ENCODE results near the gene TSTD2. TPM values are rescaled to one million over a fixed set of nuclear protein-coding genes. Genes with fewer than 3 reads are reported as not detected.

The TSTD2 gene
- total RNA-seq, 1 experiment from 2014 or later = 16.8 TPM

DNA sequence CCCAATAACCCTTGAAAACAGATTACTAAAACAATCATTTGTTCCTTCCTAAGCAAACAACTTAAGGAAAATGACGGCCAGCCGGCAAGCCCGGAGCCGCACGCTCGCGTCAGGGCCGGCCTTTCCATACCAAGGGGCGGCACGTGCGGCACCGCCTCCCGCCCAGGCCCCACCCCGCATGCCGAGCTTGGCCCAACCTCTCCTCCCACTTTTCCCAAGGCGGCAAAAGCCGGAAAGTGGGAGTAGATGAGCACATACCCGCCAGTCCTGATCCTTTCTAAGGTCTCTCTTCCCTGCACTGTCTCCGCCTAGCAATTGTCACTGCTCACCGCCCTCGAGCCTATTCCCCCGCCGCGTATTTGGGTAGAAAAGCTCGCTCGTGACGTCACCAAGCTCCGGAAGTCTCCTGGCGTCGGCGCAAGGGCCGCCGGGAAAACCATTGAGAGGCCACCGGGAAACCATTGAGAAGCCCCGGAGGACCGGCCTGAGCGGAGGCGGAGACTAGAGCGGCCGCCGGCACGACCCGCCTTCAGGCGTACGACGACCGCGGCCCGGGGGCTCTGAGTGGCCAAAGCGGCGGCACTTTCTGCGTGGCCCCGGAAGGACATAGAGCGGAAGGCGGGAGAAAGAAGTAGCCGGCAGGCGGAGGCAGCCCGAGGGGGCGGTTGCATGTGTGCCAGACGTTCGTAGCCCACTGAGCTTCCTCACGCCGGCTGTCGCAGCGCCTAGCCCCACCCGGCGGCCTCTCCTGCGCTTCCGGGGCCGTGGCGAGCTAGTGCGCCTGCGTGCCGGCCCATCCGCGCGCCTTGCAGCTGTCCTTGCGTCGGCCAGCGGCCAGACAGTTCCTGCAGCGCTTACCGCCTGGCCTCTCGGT, at the start of gene TSTD2, which contains the start of gene NCBP1 (continued):
- TF ChIP-seq, protein P1, sequence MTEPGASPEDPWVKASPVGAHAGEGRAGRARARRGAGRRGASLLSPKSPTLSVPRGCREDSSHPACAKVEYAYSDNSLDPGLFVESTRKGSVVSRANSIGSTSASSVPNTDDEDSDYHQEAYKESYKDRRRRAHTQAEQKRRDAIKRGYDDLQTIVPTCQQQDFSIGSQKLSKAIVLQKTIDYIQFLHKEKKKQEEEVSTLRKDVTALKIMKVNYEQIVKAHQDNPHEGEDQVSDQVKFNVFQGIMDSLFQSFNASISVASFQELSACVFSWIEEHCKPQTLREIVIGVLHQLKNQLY (CRISPR knock-in tag; IDR thresholded peaks at IDR 0.05) = no peak
- TF ChIP-seq, protein P2, sequence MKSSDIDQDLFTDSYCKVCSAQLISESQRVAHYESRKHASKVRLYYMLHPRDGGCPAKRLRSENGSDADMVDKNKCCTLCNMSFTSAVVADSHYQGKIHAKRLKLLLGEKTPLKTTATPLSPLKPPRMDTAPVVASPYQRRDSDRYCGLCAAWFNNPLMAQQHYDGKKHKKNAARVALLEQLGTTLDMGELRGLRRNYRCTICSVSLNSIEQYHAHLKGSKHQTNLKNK (CRISPR knock-in tag; IDR thresholded peaks at IDR 0.05) = no peak
- TF ChIP-seq ETV6 (CRISPR knock-in tag; IDR thresholded peaks at IDR 0.05) (peak; percentile 37; the same call in 1 of the 2 replicates), JUN (CRISPR knock-in tag; IDR thresholded peaks at IDR 0.05) (0 out of 2 replicates have a peak, but pooled peaks have one; percentile 14), ZNF121 (CRISPR knock-in tag; IDR thresholded peaks at IDR 0.05) (no peak), NFE2L1 (CRISPR knock-in tag; IDR thresholded peaks at IDR 0.05) (0 out of 2 replicates have a peak, but pooled peaks have one; percentile 58), NFATC4 (CRISPR knock-in tag; IDR thresholded peaks at IDR 0.05) (no peak), SP1 (CRISPR knock-in tag; conservative IDR thresholded peaks at IDR 0.05) (peak; percentile 86), GABPB1 (CRISPR knock-in tag; IDR thresholded peaks at IDR 0.05) (peak; percentile 75; the same call in 1 of the 2 replicates), ZNF317 (CRISPR knock-in tag; IDR thresholded peaks at IDR 0.05; ENCODE audit: borderline replicate concordance, low read depth) (no peak), SMAD3 (CRISPR knock-in tag; IDR thresholded peaks at IDR 0.05; ENCODE audit: borderline replicate concordance) (no peak), SOX15 (CRISPR knock-in tag; IDR thresholded peaks at IDR 0.05) (no peak), FOXK1 (CRISPR knock-in tag; IDR thresholded peaks at IDR 0.05) (peak; percentile 57; the same call in 1 of the 2 replicates), NFYB (CRISPR knock-in tag; conservative IDR thresholded peaks at IDR 0.05; ENCODE audit: low read depth) (peak; percentile 82)
- TF ChIP-seq, protein P3, sequence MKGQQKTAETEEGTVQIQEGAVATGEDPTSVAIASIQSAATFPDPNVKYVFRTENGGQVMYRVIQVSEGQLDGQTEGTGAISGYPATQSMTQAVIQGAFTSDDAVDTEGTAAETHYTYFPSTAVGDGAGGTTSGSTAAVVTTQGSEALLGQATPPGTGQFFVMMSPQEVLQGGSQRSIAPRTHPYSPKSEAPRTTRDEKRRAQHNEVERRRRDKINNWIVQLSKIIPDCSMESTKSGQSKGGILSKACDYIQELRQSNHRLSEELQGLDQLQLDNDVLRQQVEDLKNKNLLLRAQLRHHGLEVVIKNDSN (CRISPR knock-in tag; IDR thresholded peaks at IDR 0.05) = peak; percentile 74; the same call in 1 of the 2 replicates
- TF ChIP-seq, protein P4, sequence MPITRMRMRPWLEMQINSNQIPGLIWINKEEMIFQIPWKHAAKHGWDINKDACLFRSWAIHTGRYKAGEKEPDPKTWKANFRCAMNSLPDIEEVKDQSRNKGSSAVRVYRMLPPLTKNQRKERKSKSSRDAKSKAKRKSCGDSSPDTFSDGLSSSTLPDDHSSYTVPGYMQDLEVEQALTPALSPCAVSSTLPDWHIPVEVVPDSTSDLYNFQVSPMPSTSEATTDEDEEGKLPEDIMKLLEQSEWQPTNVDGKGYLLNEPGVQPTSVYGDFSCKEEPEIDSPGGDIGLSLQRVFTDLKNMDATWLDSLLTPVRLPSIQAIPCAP (CRISPR knock-in tag; IDR thresholded peaks at IDR 0.05) = no peak
- TF ChIP-seq, protein P5, sequence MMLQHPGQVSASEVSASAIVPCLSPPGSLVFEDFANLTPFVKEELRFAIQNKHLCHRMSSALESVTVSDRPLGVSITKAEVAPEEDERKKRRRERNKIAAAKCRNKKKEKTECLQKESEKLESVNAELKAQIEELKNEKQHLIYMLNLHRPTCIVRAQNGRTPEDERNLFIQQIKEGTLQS (CRISPR knock-in tag; conservative IDR thresholded peaks at IDR 0.05) = no peak
- TF ChIP-seq, protein P6, sequence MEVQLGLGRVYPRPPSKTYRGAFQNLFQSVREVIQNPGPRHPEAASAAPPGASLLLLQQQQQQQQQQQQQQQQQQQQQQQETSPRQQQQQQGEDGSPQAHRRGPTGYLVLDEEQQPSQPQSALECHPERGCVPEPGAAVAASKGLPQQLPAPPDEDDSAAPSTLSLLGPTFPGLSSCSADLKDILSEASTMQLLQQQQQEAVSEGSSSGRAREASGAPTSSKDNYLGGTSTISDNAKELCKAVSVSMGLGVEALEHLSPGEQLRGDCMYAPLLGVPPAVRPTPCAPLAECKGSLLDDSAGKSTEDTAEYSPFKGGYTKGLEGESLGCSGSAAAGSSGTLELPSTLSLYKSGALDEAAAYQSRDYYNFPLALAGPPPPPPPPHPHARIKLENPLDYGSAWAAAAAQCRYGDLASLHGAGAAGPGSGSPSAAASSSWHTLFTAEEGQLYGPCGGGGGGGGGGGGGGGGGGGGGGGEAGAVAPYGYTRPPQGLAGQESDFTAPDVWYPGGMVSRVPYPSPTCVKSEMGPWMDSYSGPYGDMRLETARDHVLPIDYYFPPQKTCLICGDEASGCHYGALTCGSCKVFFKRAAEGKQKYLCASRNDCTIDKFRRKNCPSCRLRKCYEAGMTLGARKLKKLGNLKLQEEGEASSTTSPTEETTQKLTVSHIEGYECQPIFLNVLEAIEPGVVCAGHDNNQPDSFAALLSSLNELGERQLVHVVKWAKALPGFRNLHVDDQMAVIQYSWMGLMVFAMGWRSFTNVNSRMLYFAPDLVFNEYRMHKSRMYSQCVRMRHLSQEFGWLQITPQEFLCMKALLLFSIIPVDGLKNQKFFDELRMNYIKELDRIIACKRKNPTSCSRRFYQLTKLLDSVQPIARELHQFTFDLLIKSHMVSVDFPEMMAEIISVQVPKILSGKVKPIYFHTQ (CRISPR knock-in tag; IDR thresholded peaks at IDR 0.05) = no peak
- TF ChIP-seq, protein P7, sequence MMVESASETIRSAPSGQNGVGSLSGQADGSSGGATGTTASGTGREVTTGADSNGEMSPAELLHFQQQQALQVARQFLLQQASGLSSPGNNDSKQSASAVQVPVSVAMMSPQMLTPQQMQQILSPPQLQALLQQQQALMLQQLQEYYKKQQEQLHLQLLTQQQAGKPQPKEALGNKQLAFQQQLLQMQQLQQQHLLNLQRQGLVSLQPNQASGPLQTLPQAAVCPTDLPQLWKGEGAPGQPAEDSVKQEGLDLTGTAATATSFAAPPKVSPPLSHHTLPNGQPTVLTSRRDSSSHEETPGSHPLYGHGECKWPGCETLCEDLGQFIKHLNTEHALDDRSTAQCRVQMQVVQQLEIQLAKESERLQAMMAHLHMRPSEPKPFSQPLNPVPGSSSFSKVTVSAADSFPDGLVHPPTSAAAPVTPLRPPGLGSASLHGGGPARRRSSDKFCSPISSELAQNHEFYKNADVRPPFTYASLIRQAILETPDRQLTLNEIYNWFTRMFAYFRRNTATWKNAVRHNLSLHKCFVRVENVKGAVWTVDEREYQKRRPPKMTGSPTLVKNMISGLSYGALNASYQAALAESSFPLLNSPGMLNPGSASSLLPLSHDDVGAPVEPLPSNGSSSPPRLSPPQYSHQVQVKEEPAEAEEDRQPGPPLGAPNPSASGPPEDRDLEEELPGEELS (CRISPR knock-in tag; IDR thresholded peaks at IDR 0.05) = peak; percentile 31; the same call in 1 of the 2 replicates
- TF ChIP-seq, protein P8, sequence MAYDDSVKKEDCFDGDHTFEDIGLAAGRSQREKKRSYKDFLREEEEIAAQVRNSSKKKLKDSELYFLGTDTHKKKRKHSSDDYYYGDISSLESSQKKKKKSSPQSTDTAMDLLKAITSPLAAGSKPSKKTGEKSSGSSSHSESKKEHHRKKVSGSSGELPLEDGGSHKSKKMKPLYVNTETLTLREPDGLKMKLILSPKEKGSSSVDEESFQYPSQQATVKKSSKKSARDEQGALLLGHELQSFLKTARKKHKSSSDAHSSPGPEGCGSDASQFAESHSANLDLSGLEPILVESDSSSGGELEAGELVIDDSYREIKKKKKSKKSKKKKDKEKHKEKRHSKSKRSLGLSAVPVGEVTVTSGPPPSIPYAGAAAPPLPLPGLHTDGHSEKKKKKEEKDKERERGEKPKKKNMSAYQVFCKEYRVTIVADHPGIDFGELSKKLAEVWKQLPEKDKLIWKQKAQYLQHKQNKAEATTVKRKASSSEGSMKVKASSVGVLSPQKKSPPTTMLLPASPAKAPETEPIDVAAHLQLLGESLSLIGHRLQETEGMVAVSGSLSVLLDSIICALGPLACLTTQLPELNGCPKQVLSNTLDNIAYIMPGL (CRISPR knock-in tag; IDR thresholded peaks at IDR 0.05) = peak; percentile 53; the same call in 1 of the 2 replicates
- TF ChIP-seq, protein P9, sequence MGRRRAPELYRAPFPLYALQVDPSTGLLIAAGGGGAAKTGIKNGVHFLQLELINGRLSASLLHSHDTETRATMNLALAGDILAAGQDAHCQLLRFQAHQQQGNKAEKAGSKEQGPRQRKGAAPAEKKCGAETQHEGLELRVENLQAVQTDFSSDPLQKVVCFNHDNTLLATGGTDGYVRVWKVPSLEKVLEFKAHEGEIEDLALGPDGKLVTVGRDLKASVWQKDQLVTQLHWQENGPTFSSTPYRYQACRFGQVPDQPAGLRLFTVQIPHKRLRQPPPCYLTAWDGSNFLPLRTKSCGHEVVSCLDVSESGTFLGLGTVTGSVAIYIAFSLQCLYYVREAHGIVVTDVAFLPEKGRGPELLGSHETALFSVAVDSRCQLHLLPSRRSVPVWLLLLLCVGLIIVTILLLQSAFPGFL (CRISPR knock-in tag; IDR thresholded peaks at IDR 0.05; ENCODE audit: borderline replicate concordance) = no peak
- TF ChIP-seq, protein P10, sequence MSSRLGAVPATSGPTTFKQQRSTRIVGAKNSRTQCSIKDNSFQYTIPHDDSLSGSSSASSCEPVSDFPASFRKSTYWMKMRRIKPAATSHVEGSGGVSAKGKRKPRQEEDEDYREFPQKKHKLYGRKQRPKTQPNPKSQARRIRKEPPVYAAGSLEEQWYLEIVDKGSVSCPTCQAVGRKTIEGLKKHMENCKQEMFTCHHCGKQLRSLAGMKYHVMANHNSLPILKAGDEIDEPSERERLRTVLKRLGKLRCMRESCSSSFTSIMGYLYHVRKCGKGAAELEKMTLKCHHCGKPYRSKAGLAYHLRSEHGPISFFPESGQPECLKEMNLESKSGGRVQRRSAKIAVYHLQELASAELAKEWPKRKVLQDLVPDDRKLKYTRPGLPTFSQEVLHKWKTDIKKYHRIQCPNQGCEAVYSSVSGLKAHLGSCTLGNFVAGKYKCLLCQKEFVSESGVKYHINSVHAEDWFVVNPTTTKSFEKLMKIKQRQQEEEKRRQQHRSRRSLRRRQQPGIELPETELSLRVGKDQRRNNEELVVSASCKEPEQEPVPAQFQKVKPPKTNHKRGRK (CRISPR knock-in tag; IDR thresholded peaks at IDR 0.05; ENCODE audit: borderline replicate concordance) = no peak
- TF ChIP-seq, protein P11, sequence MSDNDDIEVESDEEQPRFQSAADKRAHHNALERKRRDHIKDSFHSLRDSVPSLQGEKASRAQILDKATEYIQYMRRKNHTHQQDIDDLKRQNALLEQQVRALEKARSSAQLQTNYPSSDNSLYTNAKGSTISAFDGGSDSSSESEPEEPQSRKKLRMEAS (CRISPR knock-in tag; IDR thresholded peaks at IDR 0.05) = peak; percentile 80
